Uterus (tissue), 4 donors: ENCODE data around the gene IFITM10. TPM values are rescaled to one million over a fixed set of nuclear protein-coding genes. Genes with fewer than 3 reads are reported as not detected.

Experiments
- DNase-seq, 2 donors: peaks; one replicate each; pipeline ENCODE4 v3.0.0-alpha.2; 2019 to 2020
- H3K27ac ChIP-seq, 2 donors: fragments of 200-600 bp; sonication (generic); 1 replicate in 1 of 2; 2 replicates in 1 of 2; pipeline ENCODE4 v1.5.1; 2016 to 2018
- H3K27me3 ChIP-seq, 2 donors: fragments of 200-600 bp; sonication (generic); one replicate each; pipeline ENCODE4 v1.5.1; 2018 to 2019; ENCODE audit warnings: control low read depth in 1 of 2
- H3K36me3 ChIP-seq, 2 donors: fragments of 200-600 bp; sonication (generic); one replicate each; pipeline ENCODE4 v1.5.1; 2019; ENCODE audit warnings: control low read depth in 1 of 2
- H3K4me1 ChIP-seq, 2 donors: fragments of 200-600 bp; sonication (generic); one replicate each; pipeline ENCODE4 v1.5.1; 2018 to 2019; ENCODE audit warnings: control low read depth in 1 of 2
- H3K4me3 ChIP-seq, 2 donors: fragments of 200-600 bp; sonication (generic); 1 replicate in 1 of 2; 2 replicates in 1 of 2; pipeline ENCODE4 v1.5.1; 2018 to 2019; ENCODE audit warnings: mild to moderate bottlenecking in 1 of 2
- H3K9me3 ChIP-seq, 2 donors: fragments of 200-600 bp; sonication (generic); one replicate each; pipeline ENCODE4 v1.5.1; 2019; ENCODE audit warnings: control low read depth in 1 of 2
- POLR2A ChIP-seq, 2 donors: fragments of 450-650 bp; IDR thresholded peaks; one replicate each; pipeline ENCODE4 v1.6.1; 2016; ENCODE audit warnings: antibody characterized with exemption in 2 of 2, mild to moderate bottlenecking in 1 of 2, moderate library complexity in 1 of 2
- intact Hi-C: fragments of 100-400 bp; cut with DNase I; formaldehyde crosslinking; loops from one replicate; pipeline ENCODE4 v1.15.1; 2023; ENCODE audit warnings: low total_unique reads
- total RNA-seq, 4 donors: library from RNA; depleted of rRNA in 3 of 4; stranded (reverse); fragments of >200 nt in 3 of 4; gene quantifications; one replicate each; pipeline versions ENCODE4 v1.1.0 to v1.2.4, GENCODE V29; 2014 to 2023
- TF ChIP-seq, protein P1 (sequence below), 4 experiments: fragments of 200-600 bp in 2 of 4; fragments of 450-650 bp in 2 of 4; sonication (generic) in 2 of 4; IDR thresholded peaks; one replicate each; pipeline ENCODE4 v1.5.1; 2016 to 2019; ENCODE audit warnings: antibody characterized with exemption in 4 of 4, mild to moderate bottlenecking in 2 of 4, moderate library complexity in 1 of 4
- donor health status: DM: yes; HTN: yes; CAD: no.

IFITM10 gene
- total RNA-seq, 4 donors from 2014 or later: 0.85 TPM; not detected in 3

GRCh38 chr11:1783725-1784529, 33.5 kb upstream of the IFITM10 start:
- DNase-seq: no peak
- Histone ChIP-seq H3K27me3 (no peaks in the 10 kb centered on the region), H3K9me3 (no peaks in the 10 kb centered on the region), H3K27ac (no peak overlapping the region), H3K4me3 (no peak overlapping the region), H3K4me1 (no peaks in the 10 kb centered on the region), H3K36me3 (no peaks in the 10 kb centered on the region)
- TF ChIP-seq, protein P1, sequence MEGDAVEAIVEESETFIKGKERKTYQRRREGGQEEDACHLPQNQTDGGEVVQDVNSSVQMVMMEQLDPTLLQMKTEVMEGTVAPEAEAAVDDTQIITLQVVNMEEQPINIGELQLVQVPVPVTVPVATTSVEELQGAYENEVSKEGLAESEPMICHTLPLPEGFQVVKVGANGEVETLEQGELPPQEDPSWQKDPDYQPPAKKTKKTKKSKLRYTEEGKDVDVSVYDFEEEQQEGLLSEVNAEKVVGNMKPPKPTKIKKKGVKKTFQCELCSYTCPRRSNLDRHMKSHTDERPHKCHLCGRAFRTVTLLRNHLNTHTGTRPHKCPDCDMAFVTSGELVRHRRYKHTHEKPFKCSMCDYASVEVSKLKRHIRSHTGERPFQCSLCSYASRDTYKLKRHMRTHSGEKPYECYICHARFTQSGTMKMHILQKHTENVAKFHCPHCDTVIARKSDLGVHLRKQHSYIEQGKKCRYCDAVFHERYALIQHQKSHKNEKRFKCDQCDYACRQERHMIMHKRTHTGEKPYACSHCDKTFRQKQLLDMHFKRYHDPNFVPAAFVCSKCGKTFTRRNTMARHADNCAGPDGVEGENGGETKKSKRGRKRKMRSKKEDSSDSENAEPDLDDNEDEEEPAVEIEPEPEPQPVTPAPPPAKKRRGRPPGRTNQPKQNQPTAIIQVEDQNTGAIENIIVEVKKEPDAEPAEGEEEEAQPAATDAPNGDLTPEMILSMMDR (IDR thresholded peaks at IDR 0.05): no peak
- TF ChIP-seq POLR2A (IDR thresholded peaks at IDR 0.05): no peak
- intact Hi-C loops: no loop called here

DNA sequence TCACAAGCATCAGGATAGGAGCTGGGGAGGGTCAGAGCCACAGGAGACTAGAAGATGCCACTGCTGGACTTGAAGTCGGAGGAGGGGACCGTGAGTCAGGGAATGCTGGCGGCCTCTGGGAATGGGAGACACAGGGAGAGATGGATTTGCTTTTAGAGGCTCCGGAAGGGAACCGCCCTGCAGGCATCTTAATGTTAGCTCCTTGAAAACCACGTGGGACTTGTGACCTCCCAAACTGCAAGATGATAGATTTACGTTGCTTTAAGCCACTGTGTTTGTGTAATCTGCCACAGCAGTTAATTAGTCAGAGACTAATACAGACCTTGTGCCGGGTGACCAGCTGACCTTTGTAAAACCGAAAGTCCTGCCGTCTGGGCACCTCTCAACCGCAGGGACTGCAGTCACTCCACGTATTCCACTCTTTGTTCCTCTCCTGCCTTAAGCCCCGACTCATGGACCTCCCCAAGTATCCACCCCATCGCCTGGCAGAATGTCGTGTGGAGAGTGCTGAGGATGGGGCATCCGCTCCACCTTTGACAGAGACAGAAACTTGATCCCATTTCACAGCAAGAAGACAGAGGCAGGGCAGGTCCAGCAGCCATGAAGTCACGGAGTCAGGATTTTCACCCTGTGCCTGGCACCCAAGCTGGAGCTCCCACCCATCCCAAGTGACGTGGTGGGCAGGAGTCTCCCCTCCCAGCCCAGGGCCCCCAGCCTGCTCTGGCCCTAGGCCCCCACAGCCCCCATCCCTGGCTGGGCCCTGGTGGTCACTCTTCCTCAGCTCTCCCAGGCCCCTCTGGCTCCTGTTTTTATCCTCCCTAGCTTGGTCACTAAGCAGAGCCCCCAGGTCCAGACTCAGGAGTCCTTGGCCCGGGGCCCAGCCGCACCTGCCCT, 32.7 kb upstream of the IFITM10 start:
- intact Hi-C loops: no loop called here
- TF ChIP-seq, protein P1 (IDR thresholded peaks at IDR 0.05): no peak

GRCh38 chr11:1782031-1782590, 31.7 kb upstream of the IFITM10 start:
- Histone ChIP-seq H3K4me1 (no peaks in the 10 kb centered on the region), H3K36me3 (no peaks in the 10 kb centered on the region), H3K27me3 (no peaks in the 10 kb centered on the region), H3K9me3 (no peaks in the 10 kb centered on the region), H3K27ac (no peak overlapping the region), H3K4me3 (no peak overlapping the region)
- TF ChIP-seq, protein P1 (IDR thresholded peaks at IDR 0.05): no peak
- TF ChIP-seq POLR2A (IDR thresholded peaks at IDR 0.05): no peak
- DNase-seq: no peak
- intact Hi-C loops: no loop called here

More for the DNA sequence above, 32.7 kb upstream of the IFITM10 start:
- Histone ChIP-seq H3K4me1 (no peaks in the 10 kb centered on the region), H3K27ac (no peak overlapping the region), H3K36me3 (no peaks in the 10 kb centered on the region), H3K27me3 (no peaks in the 10 kb centered on the region), H3K4me3 (no peak overlapping the region), H3K9me3 (no peaks in the 10 kb centered on the region)
- no peak for DNase-seq

DNA sequence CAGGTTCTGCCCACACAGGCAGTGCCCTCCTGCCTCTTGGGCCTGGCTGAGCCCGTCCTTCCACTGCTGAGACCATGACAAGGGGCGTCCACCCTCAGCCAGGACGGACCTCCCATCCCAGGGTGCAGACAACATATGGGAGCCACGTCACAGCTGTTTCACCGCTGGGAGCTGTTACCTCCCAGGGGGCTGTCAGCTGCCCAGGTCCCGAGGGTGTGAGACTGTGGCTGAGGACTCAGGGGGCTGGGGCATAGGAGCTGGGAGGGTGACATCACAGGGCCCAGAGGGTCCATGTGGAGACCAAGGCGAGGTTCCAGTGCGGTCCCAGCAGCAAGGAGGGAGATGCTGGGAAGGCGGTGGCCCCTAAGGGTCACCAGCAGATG, 31.2 kb upstream of the IFITM10 start:
- H3K4me3 ChIP-seq: no peak overlapping the region
- H3K9me3 ChIP-seq: no peaks in the 10 kb centered on the region
- no peak overlapping the region for H3K27ac ChIP-seq
- intact Hi-C loops: no loop called here
- no peaks in the 10 kb centered on the region for H3K27me3 ChIP-seq
- no peaks in the 10 kb centered on the region for H3K36me3 ChIP-seq
- DNase-seq: no peak
- TF ChIP-seq, protein P1 (IDR thresholded peaks at IDR 0.05): no peak
- no peak for TF ChIP-seq POLR2A (IDR thresholded peaks at IDR 0.05)
- H3K4me1 ChIP-seq: no peaks in the 10 kb centered on the region
